ENCODE measurements around the gene SAPCD2. TPM values are rescaled to one million over a fixed set of nuclear protein-coding genes. Genes with fewer than 3 reads are reported as not detected.
"Not testable (repeated sequence)": the region's sequence is repeated elsewhere in the genome, so short reads cannot be mapped to it uniquely, and the experiment has no call there.

Gene SAPCD2
- total RNA-seq, 6 experiments from 2014 or later = 0.05 to 0.43 (median 0.22) TPM; not detected in 1

DNA sequence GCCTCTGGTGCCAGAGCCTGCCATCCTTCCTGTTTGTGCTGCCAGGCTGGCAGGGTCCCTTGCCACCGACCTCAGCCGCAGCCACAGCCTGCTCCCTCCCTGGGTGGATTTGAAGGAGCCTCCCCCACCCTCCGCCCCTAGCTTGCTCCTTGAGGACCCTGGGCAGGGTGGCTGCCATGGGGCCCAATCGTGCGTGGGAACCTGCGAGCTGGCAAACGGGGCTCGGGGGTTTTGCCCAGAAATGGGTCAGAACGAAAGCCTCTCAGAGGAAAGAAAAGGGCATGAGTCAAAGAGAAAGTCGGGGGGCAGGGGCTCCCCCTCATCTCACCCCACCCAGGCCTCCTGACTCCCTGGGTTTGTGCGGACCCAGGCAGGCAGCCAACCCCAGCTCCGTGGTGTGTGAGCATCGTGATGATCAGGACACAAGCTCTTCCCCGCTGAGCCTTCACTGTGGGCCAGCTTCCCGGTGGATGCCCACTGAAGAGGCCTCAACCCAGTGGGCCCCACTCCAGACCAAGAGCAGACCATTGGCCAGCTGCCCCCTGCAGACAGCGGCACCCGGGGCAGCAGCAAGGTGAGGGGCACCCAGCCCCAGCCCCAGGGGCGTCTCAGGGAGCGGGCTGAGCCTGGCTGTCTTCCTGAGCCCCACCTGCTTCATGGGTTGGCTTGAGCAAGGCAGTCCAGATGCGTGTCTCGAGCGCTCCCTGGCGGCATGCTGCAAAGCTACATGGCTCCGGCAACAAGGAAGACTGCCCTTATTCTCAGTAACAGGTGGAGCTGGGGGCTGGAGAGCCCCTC is 35.4 kb downstream of the SAPCD2 start:
- Histone ChIP-seq H3K27ac (peak overlapping the region in 1 of 3 donors; percentile 18), H3K9me3 (no peaks in the 10 kb centered on the region), H3K4me3 (no peak overlapping the region), H3K27me3 (no peaks in the 10 kb centered on the region), H3K36me3 (no peaks in the 10 kb centered on the region), H3K4me1 (peaks cover 0 to 3% (median 0%) of the 10 kb centered on the region in 4 donors)
- DNase-seq (peak; percentile 83 to 90 (median 87)), ATAC-seq (peak; percentile 73 to 85 (median 82))
- TF ChIP-seq, protein P1, sequence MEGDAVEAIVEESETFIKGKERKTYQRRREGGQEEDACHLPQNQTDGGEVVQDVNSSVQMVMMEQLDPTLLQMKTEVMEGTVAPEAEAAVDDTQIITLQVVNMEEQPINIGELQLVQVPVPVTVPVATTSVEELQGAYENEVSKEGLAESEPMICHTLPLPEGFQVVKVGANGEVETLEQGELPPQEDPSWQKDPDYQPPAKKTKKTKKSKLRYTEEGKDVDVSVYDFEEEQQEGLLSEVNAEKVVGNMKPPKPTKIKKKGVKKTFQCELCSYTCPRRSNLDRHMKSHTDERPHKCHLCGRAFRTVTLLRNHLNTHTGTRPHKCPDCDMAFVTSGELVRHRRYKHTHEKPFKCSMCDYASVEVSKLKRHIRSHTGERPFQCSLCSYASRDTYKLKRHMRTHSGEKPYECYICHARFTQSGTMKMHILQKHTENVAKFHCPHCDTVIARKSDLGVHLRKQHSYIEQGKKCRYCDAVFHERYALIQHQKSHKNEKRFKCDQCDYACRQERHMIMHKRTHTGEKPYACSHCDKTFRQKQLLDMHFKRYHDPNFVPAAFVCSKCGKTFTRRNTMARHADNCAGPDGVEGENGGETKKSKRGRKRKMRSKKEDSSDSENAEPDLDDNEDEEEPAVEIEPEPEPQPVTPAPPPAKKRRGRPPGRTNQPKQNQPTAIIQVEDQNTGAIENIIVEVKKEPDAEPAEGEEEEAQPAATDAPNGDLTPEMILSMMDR (IDR thresholded peaks at IDR 0.05) = peak; percentile 89 to 94 (median 89)
- no peak for TF ChIP-seq POLR2A (IDR thresholded peaks at IDR 0.05)
- intact Hi-C loops (cut with DNase I) = loop anchor here (5.0 to 10.0 kb wide), 5 partner anchors 83 to 260 kb away; partner anchors contain the start of genes C8G (in 1 of the 2), FBXW5 (in 1 of the 2), LCN12 (in 1 of the 2) and PHPT1 (in 1 of the 2)
- 10% methylated on average over 10 of the region's 24 CpGs for WGBS (ENCODE audit: insufficient coverage, low coverage, low lambda C conversion rate, missing lambda C conversion rate)

DNA sequence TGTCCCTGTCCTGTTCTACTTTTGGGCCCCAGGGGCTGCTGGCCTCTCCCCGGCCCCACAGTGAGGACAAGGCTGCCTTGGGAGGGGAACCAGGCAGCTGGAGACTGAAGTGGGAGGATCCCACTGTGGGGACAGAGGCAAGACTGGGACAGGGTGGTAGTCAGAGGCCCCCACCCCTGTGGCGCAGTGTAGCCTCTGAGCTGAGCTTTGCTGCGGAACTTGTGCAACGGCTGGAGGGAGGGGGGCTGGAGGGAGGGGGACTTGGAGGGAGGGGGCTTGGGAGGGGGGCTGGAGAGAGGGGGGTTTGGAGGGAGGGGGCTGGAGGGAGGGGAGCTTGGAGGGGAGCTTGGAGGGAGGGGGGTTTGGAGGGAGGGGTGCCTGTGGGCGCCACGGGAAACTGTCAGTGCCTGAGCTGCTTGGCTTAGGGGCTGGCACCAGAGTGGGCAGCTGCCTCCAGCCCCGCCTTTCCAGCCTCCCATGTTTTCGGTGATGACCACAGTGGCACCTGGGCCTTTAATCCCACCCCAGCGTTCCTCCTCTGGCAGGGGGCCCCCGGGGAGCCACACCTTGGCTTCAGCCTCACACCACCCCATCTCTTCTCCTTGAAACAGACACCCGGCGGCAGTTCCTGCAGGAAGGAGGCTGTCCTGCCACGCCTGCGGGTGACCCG is 36.2 kb downstream of the SAPCD2 start:
- Histone ChIP-seq H3K9me3 (no peaks in the 10 kb centered on the region), H3K27ac (peak overlapping the region in 1 of 3 donors; percentile 18), H3K4me3 (peak overlapping the region in 1 of 3 donors; percentile 21), H3K27me3 (no peaks in the 10 kb centered on the region), H3K36me3 (no peaks in the 10 kb centered on the region), H3K4me1 (peaks cover 0 to 7% (median 3%) of the 10 kb centered on the region in 4 donors)
- ATAC-seq (no peak), DNase-seq (no peak)
- 57% methylated on average over 6 of the region's 15 CpGs for WGBS (ENCODE audit: insufficient coverage, low coverage, low lambda C conversion rate, missing lambda C conversion rate)
- TF ChIP-seq POLR2A (IDR thresholded peaks at IDR 0.05) = no peak
- TF ChIP-seq, protein P1 (IDR thresholded peaks at IDR 0.05) = no peak
- intact Hi-C loops (cut with DNase I) = loop anchor here (5.0 to 10.0 kb wide), 4 partner anchors 82 to 259 kb away; partner anchors contain the start of genes C8G (in 1 of the 2), FBXW5 (in 1 of the 2), LCN12 (in 1 of the 2) and PHPT1 (in 1 of the 2)

DNA sequence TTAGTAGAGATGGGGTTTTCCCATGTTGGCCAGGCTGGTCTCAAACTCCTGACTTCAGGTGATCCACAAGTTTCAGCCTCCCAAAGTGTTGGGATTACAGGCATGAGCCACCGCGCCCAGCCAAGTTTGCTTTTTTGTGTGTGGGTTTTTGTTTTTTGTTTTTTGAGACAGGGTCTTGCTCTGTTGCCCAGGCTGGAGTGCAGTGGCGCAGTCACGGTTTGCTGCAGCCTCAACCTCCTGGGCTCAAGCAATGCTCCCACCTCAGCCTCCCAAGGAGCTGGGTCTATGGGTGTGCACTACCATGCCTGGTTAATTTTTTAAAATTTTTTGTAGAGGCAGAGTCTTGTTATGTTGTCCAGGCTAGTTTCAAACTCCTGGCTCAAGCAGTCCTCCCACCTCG is 36.9 kb downstream of the SAPCD2 start:
- not testable (repeated sequence) for H3K27ac ChIP-seq, H3K36me3 ChIP-seq, DNase-seq, H3K27me3 ChIP-seq, ATAC-seq, H3K9me3 ChIP-seq
- Histone ChIP-seq H3K4me3 (peak overlapping the region in 1 of 3 donors; percentile 21), H3K4me1 (peaks cover 0 to 14% (median 7%) of the 10 kb centered on the region in 4 donors)
- 100% methylated on average over 1 of the region's 5 CpGs for WGBS (ENCODE audit: insufficient coverage, low coverage, low lambda C conversion rate, missing lambda C conversion rate)
- intact Hi-C loops (cut with DNase I) = loop anchor here (5.0 to 10.0 kb wide), 4 partner anchors 81 to 259 kb away; partner anchors contain the start of genes C8G (in 1 of the 2), FBXW5 (in 1 of the 2), LCN12 (in 1 of the 2) and PHPT1 (in 1 of the 2)

DNA sequence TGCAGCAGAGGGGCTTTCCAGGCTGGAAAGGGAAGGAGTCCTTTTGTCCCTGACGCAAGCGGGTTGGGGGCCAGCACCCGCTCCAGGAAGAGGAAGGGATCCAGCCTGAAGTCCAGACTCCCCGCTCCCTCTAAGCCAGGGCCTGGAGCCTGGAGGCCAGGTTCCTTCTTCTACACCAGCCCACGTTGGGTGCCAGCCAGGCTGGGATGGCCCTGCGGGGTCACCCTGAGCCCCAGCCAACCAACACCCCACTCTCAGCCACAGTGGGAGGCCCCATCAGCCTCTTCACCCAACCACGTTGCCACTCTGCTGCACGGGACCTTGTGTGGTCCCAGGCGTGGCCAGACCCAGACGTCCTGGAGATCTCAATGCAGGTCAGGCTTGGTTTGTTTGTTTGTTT is 37.5 kb downstream of the SAPCD2 start:
- Histone ChIP-seq H3K9me3 (no peaks in the 10 kb centered on the region), H3K4me3 (peak overlapping the region in 1 of 3 donors; percentile 4), H3K4me1 (peaks cover 0 to 15% (median 7%) of the 10 kb centered on the region in 4 donors), H3K27me3 (no peaks in the 10 kb centered on the region), H3K27ac (peak overlapping the region in 1 of 3 donors; percentile 37), H3K36me3 (no peaks in the 10 kb centered on the region)
- TF ChIP-seq, protein P1 (IDR thresholded peaks at IDR 0.05) = no peak
- TF ChIP-seq POLR2A (IDR thresholded peaks at IDR 0.05) = no peak
- peak; percentile 5 to 35 (median 8) for ATAC-seq
- 77% methylated on average over 6 of the region's 10 CpGs for WGBS (ENCODE audit: insufficient coverage, low coverage, low lambda C conversion rate, missing lambda C conversion rate)
- DNase-seq = peak in 2 of 3 donors; percentile 64 to 82
- intact Hi-C loops (cut with DNase I) = loop anchor here (5.0 to 10.0 kb wide), 4 partner anchors 81 to 258 kb away; partner anchors contain the start of genes C8G (in 1 of the 2), FBXW5 (in 1 of the 2), LCN12 (in 1 of the 2) and PHPT1 (in 1 of the 2)

Data from right lobe of liver (tissue), 6 donors.